ENCODE data around the gene S100PBP. TPM values are rescaled to one million over a fixed set of nuclear protein-coding genes. Genes with fewer than 3 reads are reported as not detected.

S100PBP gene
- total and polyA plus RNA-seq, 2 donors (not counting 3 experiments of a cell fraction or from before 2014, with no cell fraction given), result 15.4 to 38.6 TPM

GRCh38 chr1:32901823-32902534, 84.5 kb downstream of the S100PBP start:
- no peaks in the 10 kb centered on the region for H3K9me1 ChIP-seq (replicated peaks; ENCODE audit: control insufficient read depth, extremely low read depth, insufficient read depth, low read length)
- dilution Hi-C loops (cut with MboI; ENCODE audit: extremely low pct_ligation_motif_present, low sequenced_read_pairs), result no loop called here
- peaks cover 0 to 3% of the 10 kb centered on the region in 2 experiments for H3K27me3 ChIP-seq (ENCODE audit: control insufficient read depth in 2 of 2, insufficient read depth in 2 of 2, low read length in 2 of 2)
- H3K9ac ChIP-seq (replicated peaks; ENCODE audit: extremely low read depth, insufficient read depth, low read length), result peak overlapping the region; percentile 31
- ChIA-PET CTCF (interaction anchor here (1.1 kb wide), 1 partner anchor 11 kb away, joined by 4 read pairs; no protein-coding TSS in a partner anchor), POLR2A (no interaction called here)
- H3K4me3 ChIP-seq (replicated peaks in 1 of 3; ENCODE audit: insufficient read depth in 1 of 3, low read depth in 1 of 3, low read length in 3 of 3), result peak overlapping the region; percentile 43 to 62 (median 50)
- DNase-seq (ENCODE audit: low read depth, low spot score), result no peak
- no peaks in the 10 kb centered on the region for H3K36me3 ChIP-seq (ENCODE audit: control insufficient read depth in 2 of 2, extremely low read depth in 1 of 2, insufficient read depth in 2 of 2, low read length in 2 of 2)
- FAIRE-seq, result no peak
- no peak overlapping the region for H3K27ac ChIP-seq (ENCODE audit: insufficient read depth, low read depth, low read length)
- peak overlapping the region; percentile 87 for H3K4me2 ChIP-seq (ENCODE audit: insufficient read depth, low read length)
- BruUV-seq (replicated peaks), result no TSS peak
- H3K4me1 ChIP-seq (ENCODE audit: control insufficient read depth, extremely low read depth, insufficient read depth, low read length), result peaks cover 13% of the 10 kb centered on the region
- no peaks in the 10 kb centered on the region for H4K20me1 ChIP-seq (replicated peaks; ENCODE audit: control insufficient read depth, extremely low read depth, insufficient read depth, low read length)
- no peak for TF ChIP-seq MAX (IDR thresholded peaks at IDR 0.05; ENCODE audit: insufficient read depth, insufficient read length)
- TF ChIP-seq CTCF (IDR thresholded peaks at IDR 0.05; ENCODE audit: extremely low read depth in 1 of 2, insufficient read depth in 1 of 2, low read depth in 1 of 2, low read length in 2 of 2), result no peak
- no peaks in the 10 kb centered on the region for H3K9me3 ChIP-seq (replicated peaks; ENCODE audit: control insufficient read depth, insufficient read depth, low read length)
- intact Hi-C loops (cut with micrococcal nuclease), result no loop called here
- no peaks in the 10 kb centered on the region for H3K79me2 ChIP-seq (ENCODE audit: control insufficient read depth, insufficient read depth, low read length)
- peak overlapping the region; percentile 98 for H2AFZ ChIP-seq (ENCODE audit: low read depth, low read length)

- no TSS peak for BruUV-seq (replicated peaks)
- FAIRE-seq (no peak), DNase-seq (ENCODE audit: low read depth, low spot score) (no peak)
- Histone ChIP-seq H3K4me2 (ENCODE audit: insufficient read depth, low read length) (no peak overlapping the region), H3K9me1 (replicated peaks; ENCODE audit: control insufficient read depth, extremely low read depth, insufficient read depth, low read length) (no peaks in the 10 kb centered on the region), H3K36me3 (ENCODE audit: control insufficient read depth in 2 of 2, extremely low read depth in 1 of 2, insufficient read depth in 2 of 2, low read length in 2 of 2) (no peaks in the 10 kb centered on the region), H3K27me3 (ENCODE audit: control insufficient read depth in 2 of 2, insufficient read depth in 2 of 2, low read length in 2 of 2) (peaks cover 0 to 3% of the 10 kb centered on the region in 2 experiments), H3K79me2 (ENCODE audit: control insufficient read depth, insufficient read depth, low read length) (no peaks in the 10 kb centered on the region), H2AFZ (ENCODE audit: low read depth, low read length) (no peak overlapping the region), H4K20me1 (replicated peaks; ENCODE audit: control insufficient read depth, extremely low read depth, insufficient read depth, low read length) (no peaks in the 10 kb centered on the region), H3K9ac (replicated peaks; ENCODE audit: extremely low read depth, insufficient read depth, low read length) (no peak overlapping the region), H3K27ac (ENCODE audit: insufficient read depth, low read depth, low read length) (no peak overlapping the region), H3K4me3 (replicated peaks in 1 of 3; ENCODE audit: insufficient read depth in 1 of 3, low read depth in 1 of 3, low read length in 3 of 3) (no peak overlapping the region), H3K9me3 (replicated peaks; ENCODE audit: control insufficient read depth, insufficient read depth, low read length) (no peaks in the 10 kb centered on the region), H3K4me1 (ENCODE audit: control insufficient read depth, extremely low read depth, insufficient read depth, low read length) (peaks cover 8% of the 10 kb centered on the region)
- ChIA-PET POLR2A (no interaction called here), CTCF (interaction anchor here (1.1 kb wide), 1 partner anchor 11 kb away, joined by 4 read pairs; no protein-coding TSS in a partner anchor)
- dilution Hi-C loops (cut with MboI; ENCODE audit: extremely low pct_ligation_motif_present, low sequenced_read_pairs) (no loop called here), intact Hi-C loops (cut with micrococcal nuclease) (no loop called here)
- no peak for TF ChIP-seq POLR2AphosphoS5 (IDR thresholded peaks at IDR 0.05; ENCODE audit: insufficient read depth, low read depth, low read length)
- no peak for TF ChIP-seq JUN (IDR thresholded peaks at IDR 0.05; ENCODE audit: borderline replicate concordance, insufficient read depth, insufficient read length, low read depth)
- TF ChIP-seq GATA2 (IDR thresholded peaks at IDR 0.05; ENCODE audit: insufficient read depth, insufficient read length, low read depth, low read length), result no peak
- no peak for TF ChIP-seq MAX (IDR thresholded peaks at IDR 0.05; ENCODE audit: insufficient read depth, insufficient read length)
- no peak for TF ChIP-seq EZH2 (IDR thresholded peaks at IDR 0.05; ENCODE audit: borderline replicate concordance, low read depth, low read length, severe bottlenecking)
- no peak for TF ChIP-seq POLR2A (IDR thresholded peaks at IDR 0.05; ENCODE audit: low read depth, low read length)
- TF ChIP-seq FOS (IDR thresholded peaks at IDR 0.05; ENCODE audit: borderline replicate concordance, insufficient read depth, low read length), result no peak
- TF ChIP-seq CTCF (IDR thresholded peaks at IDR 0.05; ENCODE audit: extremely low read depth in 1 of 2, insufficient read depth in 1 of 2, low read depth in 1 of 2, low read length in 2 of 2), result no peak
- no peak for TF ChIP-seq MYC (IDR thresholded peaks at IDR 0.05; ENCODE audit: low read depth, low read length)
Measured at GRCh38 chr1:32902535-32902920, 85.1 kb downstream of the S100PBP start.
